HuH-7.5 (cell line): ENCODE results near the gene LRRC66.
A peak's percentile ranks its signal among the peaks of the same experiment; 100 is the strongest.

Experiments
- DNase-seq: peaks from one replicate; pipeline ENCODE4 v3.0.0; 2011; ENCODE audit warnings: low spot score

LRRC66 gene

GRCh38 chr4:52019936-52020657 is at the start of gene LRRC66:
Gene LRRC66, minus strand, starts transcription at chr4:52020363. Its CDS starts 2,750 bp downstream, at chr4:52017613.
- DNase-seq, result no peak

GRCh38 chr4:52069571-52069970 is 49.4 kb upstream of the LRRC66 start:
- no peak for DNase-seq

- no peak for DNase-seq
These were observed 39.2 kb upstream of the LRRC66 start for GRCh38 chr4:52059372-52059771.

- DNase-seq, result no peak
These were observed 38.1 kb upstream of the LRRC66 start for GRCh38 chr4:52058275-52058674.

- no peak for DNase-seq
These were observed 37.0 kb upstream of the LRRC66 start for GRCh38 chr4:52057196-52057595.

GRCh38 chr4:52054254-52054653 is 34.1 kb upstream of the LRRC66 start:
- no peak for DNase-seq

- DNase-seq, result no peak
These were observed 32.3 kb upstream of the LRRC66 start for GRCh38 chr4:52052475-52052780.

- no peak for DNase-seq
These were observed 31.7 kb upstream of the LRRC66 start for GRCh38 chr4:52051615-52052474.

- DNase-seq, result no peak
These were observed 31.1 kb upstream of the LRRC66 start, which contains the start of gene SPATA18 for GRCh38 chr4:52051213-52051614. Gene SPATA18, plus strand, starts transcription at chr4:52051304. Its CDS starts 401 bp downstream, at chr4:52051705.

GRCh38 chr4:52049266-52049665 is 29.1 kb upstream of the LRRC66 start:
- no peak for DNase-seq

GRCh38 chr4:52045028-52045427 is 24.9 kb upstream of the LRRC66 start:
- no peak for DNase-seq

GRCh38 chr4:52038103-52038912 is 18.1 kb upstream of the LRRC66 start, which contains the start of gene SGCB:
Gene SGCB, minus strand, starts transcription at chr4:52038299. Its CDS starts 40 bp downstream, at chr4:52038259.
- peak; percentile 75 for DNase-seq

- DNase-seq, result peak; percentile 48
These were observed 17.5 kb upstream of the LRRC66 start for GRCh38 chr4:52037689-52038102.

- DNase-seq, result no peak
These were observed 16.8 kb upstream of the LRRC66 start for GRCh38 chr4:52036886-52037530.

GRCh38 chr4:52035190-52035589 is 15.0 kb upstream of the LRRC66 start:
- DNase-seq, result no peak

GRCh38 chr4:52032005-52032404 is 11.8 kb upstream of the LRRC66 start:
- no peak for DNase-seq

- DNase-seq, result no peak
These were observed 8.8 kb upstream of the LRRC66 start for GRCh38 chr4:52028970-52029369.

- no peak for DNase-seq
These were observed 2.3 kb downstream of the LRRC66 start for GRCh38 chr4:52017814-52018213.

- DNase-seq, result no peak
These were observed 3.2 kb downstream of the LRRC66 start for GRCh38 chr4:52016981-52017380.

- peak; percentile 57 for DNase-seq
These were observed 4.8 kb downstream of the LRRC66 start for GRCh38 chr4:52015366-52015765.

GRCh38 chr4:52014903-52015302 is 5.3 kb downstream of the LRRC66 start:
- no peak for DNase-seq

GRCh38 chr4:52012651-52013050 is 7.5 kb downstream of the LRRC66 start:
- DNase-seq, result no peak
